Measurements from ENCODE around the gene NACA2.

Gene NACA2

DNA sequence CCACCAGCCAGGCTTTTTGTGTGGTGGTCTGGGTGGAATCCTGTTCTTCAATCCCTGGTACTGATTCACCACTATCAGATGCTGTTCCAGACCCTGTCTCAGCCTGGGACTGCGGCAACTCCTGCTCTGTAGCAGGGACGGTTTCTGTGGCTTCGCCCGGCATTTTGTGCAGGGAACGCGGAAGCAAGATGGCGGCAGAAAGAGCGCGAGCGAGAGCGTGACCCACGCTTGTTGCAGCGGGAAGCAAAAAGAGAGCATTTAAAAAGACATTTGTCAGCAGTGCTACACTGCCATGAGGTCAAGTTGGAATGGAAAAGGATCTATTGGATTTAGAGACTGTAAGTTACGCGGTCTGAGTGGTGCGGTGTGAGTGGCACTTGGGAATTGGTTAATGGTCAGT is at the start of gene NACA2:
Gene NACA2 (minus strand): TSS at position 202 of the 400 bp plus-strand sequence. CDS start 39 bp downstream, at position 163.
- TF ChIP-seq, protein P1, sequence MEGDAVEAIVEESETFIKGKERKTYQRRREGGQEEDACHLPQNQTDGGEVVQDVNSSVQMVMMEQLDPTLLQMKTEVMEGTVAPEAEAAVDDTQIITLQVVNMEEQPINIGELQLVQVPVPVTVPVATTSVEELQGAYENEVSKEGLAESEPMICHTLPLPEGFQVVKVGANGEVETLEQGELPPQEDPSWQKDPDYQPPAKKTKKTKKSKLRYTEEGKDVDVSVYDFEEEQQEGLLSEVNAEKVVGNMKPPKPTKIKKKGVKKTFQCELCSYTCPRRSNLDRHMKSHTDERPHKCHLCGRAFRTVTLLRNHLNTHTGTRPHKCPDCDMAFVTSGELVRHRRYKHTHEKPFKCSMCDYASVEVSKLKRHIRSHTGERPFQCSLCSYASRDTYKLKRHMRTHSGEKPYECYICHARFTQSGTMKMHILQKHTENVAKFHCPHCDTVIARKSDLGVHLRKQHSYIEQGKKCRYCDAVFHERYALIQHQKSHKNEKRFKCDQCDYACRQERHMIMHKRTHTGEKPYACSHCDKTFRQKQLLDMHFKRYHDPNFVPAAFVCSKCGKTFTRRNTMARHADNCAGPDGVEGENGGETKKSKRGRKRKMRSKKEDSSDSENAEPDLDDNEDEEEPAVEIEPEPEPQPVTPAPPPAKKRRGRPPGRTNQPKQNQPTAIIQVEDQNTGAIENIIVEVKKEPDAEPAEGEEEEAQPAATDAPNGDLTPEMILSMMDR (IDR thresholded peaks at IDR 0.05; ENCODE audit: extremely low read depth, insufficient read depth, missing control alignments) = no peak
- in situ Hi-C loops (cut with MboI; ENCODE audit: low pct_unique_long_range_greater_than_20kb, low sequenced_read_pairs, unreplicated experiment) = no loop called here
- no peak for DNase-seq (ENCODE audit: low spot score)

DNA sequence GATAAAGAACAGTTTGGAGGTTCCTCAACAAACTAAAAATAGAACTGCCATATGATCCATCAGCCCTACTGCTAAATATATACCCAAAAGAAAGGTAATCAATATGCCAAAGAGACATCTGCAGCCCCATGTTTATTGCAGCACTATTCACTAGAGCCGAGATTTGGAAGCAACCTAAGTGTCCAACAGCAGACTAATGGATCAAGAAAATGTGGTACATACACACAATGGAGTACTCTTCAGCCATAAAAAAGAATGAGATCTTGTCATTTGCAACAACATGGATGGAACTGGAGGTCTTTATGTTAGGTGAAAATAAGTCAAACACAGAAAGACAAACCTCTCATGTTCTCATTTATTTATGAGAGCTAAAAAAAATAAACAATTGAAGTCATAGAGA is 48.8 kb upstream of the NACA2 start:
- in situ Hi-C loops (cut with MboI; ENCODE audit: low pct_unique_long_range_greater_than_20kb, low sequenced_read_pairs, unreplicated experiment) = loop anchor here (5.0 to 10.0 kb wide), 2 partner anchors 197 to 465 kb away; no protein-coding TSS in a partner anchor
- DNase-seq (ENCODE audit: low spot score) = no peak
- TF ChIP-seq, protein P1 (IDR thresholded peaks at IDR 0.05; ENCODE audit: extremely low read depth, insufficient read depth, missing control alignments) = no peak

DNA sequence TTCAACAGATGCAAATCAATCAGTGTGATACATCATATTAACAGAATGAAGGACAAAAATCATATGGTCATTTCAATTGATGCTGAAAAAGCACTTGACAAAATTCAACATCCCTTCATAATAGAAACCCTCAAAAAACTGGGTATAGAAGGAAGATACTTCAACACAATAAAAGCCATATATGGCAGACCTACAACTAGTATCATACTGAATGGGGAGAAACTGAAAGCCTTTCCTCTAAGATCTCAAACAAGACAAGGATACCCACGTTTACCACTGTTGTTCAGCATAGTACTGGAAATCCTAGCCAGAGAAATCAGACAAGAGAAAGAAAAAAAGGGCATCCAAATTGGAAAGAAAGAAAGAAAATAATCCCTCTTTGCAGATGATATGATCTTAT is 47.1 kb upstream of the NACA2 start:
- DNase-seq (ENCODE audit: low spot score) = no peak
- in situ Hi-C loops (cut with MboI; ENCODE audit: low pct_unique_long_range_greater_than_20kb, low sequenced_read_pairs, unreplicated experiment) = loop anchor here (10.0 kb wide), 1 partner anchor 467 kb away; no protein-coding TSS in a partner anchor
- TF ChIP-seq, protein P1 (IDR thresholded peaks at IDR 0.05; ENCODE audit: extremely low read depth, insufficient read depth, missing control alignments) = no peak

DNA sequence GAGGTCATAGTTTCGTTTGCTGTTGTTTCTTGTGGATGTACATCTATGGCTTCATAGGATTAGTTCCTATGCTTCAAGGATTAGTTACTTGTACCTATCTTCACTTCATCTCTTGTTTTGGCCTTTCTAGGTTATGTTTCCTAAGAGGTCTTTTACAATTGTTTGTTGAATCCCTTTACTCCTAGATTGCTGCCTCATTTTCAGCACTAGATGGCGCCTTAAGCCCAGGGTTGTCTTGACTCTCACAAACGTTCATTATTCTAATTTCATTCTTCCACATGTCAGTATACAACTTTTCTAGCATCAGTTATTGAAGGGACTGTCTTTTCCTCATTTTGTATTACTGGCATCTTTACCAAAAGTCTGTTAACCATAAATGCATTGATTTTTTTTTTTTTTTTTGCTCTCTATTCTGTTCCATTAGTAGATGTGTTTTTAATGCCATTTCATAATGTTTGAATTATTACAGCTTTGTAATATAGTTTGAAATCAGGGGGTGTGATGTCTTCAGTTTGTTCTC is 45.0 kb upstream of the NACA2 start:
- in situ Hi-C loops (cut with MboI; ENCODE audit: low pct_unique_long_range_greater_than_20kb, low sequenced_read_pairs, unreplicated experiment) = loop anchor here (10.0 kb wide), 1 partner anchor 469 kb away; no protein-coding TSS in a partner anchor
- peak; percentile 12 for DNase-seq (ENCODE audit: low spot score)
- TF ChIP-seq, protein P1 (IDR thresholded peaks at IDR 0.05; ENCODE audit: extremely low read depth, insufficient read depth, missing control alignments) = peak; percentile 79

DNA sequence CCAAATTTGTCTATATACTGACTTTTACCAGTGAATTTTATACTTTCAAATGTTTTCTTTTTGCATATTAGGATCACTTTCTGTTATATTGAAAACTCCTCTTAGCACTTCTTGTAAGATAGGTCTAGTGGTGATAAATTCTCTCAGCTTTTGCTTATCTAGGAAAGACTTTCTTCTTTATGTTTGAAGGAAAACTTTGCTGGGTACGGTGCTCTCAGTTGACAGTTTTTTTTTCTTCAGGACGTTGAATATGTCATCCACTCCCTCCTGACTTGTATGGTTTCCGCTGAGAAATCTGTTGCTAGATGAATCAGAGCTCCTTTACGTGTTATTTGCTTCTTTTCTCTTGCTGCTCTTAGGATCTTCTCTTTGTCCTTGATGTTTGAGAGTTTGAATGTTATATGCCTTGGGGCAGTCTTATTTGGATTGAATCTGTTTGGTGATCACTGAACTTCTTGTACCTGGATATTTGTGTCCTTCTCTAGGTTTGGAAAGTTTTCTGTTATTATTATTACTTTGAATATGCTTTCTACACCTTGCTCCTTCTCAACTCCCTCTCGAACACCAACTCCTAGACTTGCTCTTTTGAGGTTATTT is 44.0 kb upstream of the NACA2 start:
- TF ChIP-seq, protein P1 (IDR thresholded peaks at IDR 0.05; ENCODE audit: extremely low read depth, insufficient read depth, missing control alignments) = no peak
- in situ Hi-C loops (cut with MboI; ENCODE audit: low pct_unique_long_range_greater_than_20kb, low sequenced_read_pairs, unreplicated experiment) = loop anchor here (10.0 kb wide), 1 partner anchor 470 kb away; no protein-coding TSS in a partner anchor
- no peak for DNase-seq (ENCODE audit: low spot score)

DNA sequence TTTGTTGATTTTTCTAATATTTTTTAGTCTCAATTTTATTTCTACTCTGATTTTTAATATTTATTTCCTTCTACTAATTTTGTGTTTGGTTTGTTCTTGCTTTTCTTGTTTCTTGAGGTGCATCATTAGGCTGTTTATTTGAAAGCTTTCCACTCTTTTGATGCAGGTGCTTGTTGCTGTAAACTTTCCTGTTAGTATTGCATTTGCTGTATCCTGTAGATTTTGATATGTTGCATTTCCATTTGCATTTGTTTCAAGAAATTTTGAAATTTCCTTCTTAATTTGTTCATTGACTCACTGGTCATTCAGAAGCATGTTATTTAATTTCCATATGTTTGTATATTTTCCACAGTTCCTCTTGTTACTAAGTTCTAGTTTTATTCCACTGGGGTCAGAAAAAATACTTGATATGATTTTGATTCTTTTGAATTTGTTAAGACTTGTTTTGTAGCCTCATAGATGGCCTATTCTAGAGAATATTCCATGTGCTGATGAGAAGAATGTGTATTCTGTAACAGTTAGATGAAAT is 43.1 kb upstream of the NACA2 start:
- DNase-seq (ENCODE audit: low spot score) = no peak
- TF ChIP-seq, protein P1 (IDR thresholded peaks at IDR 0.05; ENCODE audit: extremely low read depth, insufficient read depth, missing control alignments) = no peak
- in situ Hi-C loops (cut with MboI; ENCODE audit: low pct_unique_long_range_greater_than_20kb, low sequenced_read_pairs, unreplicated experiment) = loop anchor here (10.0 kb wide), 1 partner anchor 471 kb away; no protein-coding TSS in a partner anchor
